Mammary epithelial cell (primary cell): ENCODE results near the gene TBX3.

Source experiments
- EZH2 ChIP-seq: IDR thresholded peaks from 2 replicates; pipeline ENCODE4 v1.6.1; 2012; ENCODE audit warnings: low read length, inconsistent platforms, borderline replicate concordance
- TF ChIP-seq, protein P1 (sequence below), 2 donors: IDR thresholded peaks in 1 of 2; conservative IDR thresholded peaks in 1 of 2; 2 replicates each; pipeline ENCODE4 v1.5.1; 2011 to 2012; ENCODE audit warnings: inconsistent platforms in 2 of 2, low read length in 2 of 2, mild to moderate bottlenecking in 2 of 2, control low read depth in 1 of 2, low read depth in 1 of 2; ENCODE audit not compliant: insufficient read depth in 1 of 2; ENCODE audit errors: extremely low read depth in 1 of 2

DNA sequence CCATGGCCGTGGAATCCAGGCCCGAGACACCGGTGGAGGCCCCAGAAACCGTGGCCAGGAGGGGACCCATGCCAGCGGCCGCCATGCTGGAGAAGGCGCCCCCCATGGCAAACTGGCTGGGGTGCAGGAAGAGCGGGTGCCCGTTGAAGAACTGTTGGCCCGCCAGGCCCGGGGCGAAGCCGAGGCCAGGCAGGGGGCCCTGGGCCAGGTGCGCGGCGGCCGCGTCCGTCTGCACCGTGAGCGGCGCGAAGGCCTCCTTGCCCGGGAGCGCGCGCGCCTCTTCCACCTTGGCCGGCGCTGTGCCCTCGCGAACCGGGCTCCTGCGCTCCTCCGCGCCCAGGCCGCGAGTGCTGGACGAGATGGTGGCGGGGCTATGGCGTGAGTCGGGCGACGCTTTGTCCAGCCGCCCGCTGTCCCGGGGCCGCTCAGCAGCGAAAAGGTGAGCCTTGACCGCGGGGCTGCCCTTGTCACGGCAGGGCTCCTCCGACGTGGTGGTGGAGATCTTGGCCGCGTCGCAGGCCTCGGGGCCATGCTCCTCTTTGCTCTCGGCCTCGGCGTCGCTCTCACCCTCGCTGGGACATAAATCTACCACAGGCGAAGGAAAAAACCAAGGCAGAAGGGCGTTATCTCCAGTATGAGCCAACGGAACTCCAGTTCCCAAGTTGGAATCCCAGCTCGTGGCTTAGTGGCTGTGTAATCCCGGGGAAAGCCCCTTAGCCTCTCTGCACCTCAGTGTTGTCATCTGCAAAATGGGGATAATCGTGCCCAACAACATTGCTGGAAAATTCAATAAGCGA lies 9.5 kb downstream of the TBX3 start:
- TF ChIP-seq, protein P1, sequence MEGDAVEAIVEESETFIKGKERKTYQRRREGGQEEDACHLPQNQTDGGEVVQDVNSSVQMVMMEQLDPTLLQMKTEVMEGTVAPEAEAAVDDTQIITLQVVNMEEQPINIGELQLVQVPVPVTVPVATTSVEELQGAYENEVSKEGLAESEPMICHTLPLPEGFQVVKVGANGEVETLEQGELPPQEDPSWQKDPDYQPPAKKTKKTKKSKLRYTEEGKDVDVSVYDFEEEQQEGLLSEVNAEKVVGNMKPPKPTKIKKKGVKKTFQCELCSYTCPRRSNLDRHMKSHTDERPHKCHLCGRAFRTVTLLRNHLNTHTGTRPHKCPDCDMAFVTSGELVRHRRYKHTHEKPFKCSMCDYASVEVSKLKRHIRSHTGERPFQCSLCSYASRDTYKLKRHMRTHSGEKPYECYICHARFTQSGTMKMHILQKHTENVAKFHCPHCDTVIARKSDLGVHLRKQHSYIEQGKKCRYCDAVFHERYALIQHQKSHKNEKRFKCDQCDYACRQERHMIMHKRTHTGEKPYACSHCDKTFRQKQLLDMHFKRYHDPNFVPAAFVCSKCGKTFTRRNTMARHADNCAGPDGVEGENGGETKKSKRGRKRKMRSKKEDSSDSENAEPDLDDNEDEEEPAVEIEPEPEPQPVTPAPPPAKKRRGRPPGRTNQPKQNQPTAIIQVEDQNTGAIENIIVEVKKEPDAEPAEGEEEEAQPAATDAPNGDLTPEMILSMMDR (conservative IDR thresholded peaks at IDR 0.05 in 1 of 2, IDR thresholded peaks at IDR 0.05 in 1 of 2; ENCODE audit: extremely low read depth in 1 of 2, insufficient read depth in 1 of 2, low read depth in 1 of 2, low read length in 2 of 2) = peak in 1 of 2 donors; percentile 4
- TF ChIP-seq EZH2 = no peak
